CD4-positive, alpha-beta T cell (primary cell): Measurements from ENCODE around the gene RAD9A. TPM values are rescaled to one million over a fixed set of nuclear protein-coding genes. Genes with fewer than 3 reads are reported as not detected.
A peak's percentile ranks its signal among the peaks of the same experiment; 100 is the strongest.

Experiments
- ATAC-seq: fragments of 200-7000 bp; cut with Tn5 transposase; one replicate; pipeline ENCODE4 v1.10.0; 2022; ENCODE audit warnings: mild to moderate bottlenecking; ENCODE audit not compliant: poor library complexity
- CTCF ChIA-PET: fragments of 350-600 bp; sonication (Branson Sonifier 250); formaldehyde crosslinking; loops from one replicate; lab custom pipeline; 2021; ENCODE audit warnings: antibody characterized with exemption, inconsistent platforms; lab: Charles Lee
- POLR2A ChIA-PET: fragments of 350-600 bp; sonication (Branson Sonifier 250); formaldehyde crosslinking; loops from one replicate; lab custom pipeline; 2021; ENCODE audit warnings: antibody characterized with exemption, inconsistent platforms; lab: Charles Lee
- DNase-seq, 14 experiments: peaks; one replicate each; pipeline ENCODE4 v3.0.0-alpha.2; 2013 to 2020; ENCODE audit warnings: mixed read lengths in 2 of 14
- H3K27ac ChIP-seq, 2 donors: one replicate each; pipeline versions ENCODE4 v1.5.1 to v1.7.0; 2013; ENCODE audit warnings: low read length in 2 of 2, low read depth in 1 of 2, mild to moderate bottlenecking in 1 of 2
- H3K27me3 ChIP-seq, 2 experiments: 1 replicate in 1 of 2; 2 replicates in 1 of 2; pipeline versions ENCODE4 v1.6.1 to v1.7.0; 2013; ENCODE audit warnings: low read length in 2 of 2, control low read depth in 1 of 2, mild to moderate bottlenecking in 1 of 2, moderate library complexity in 1 of 2; ENCODE audit not compliant: insufficient read depth in 2 of 2, control insufficient read depth in 1 of 2
- H3K36me3 ChIP-seq: one replicate; pipeline ENCODE4 v1.6.1; 2013; ENCODE audit warnings: low read length, control low read depth; ENCODE audit not compliant: insufficient read depth
- H3K4me1 ChIP-seq: one replicate; pipeline ENCODE4 v1.6.1; 2013; ENCODE audit warnings: low read length, control low read depth; ENCODE audit not compliant: insufficient read depth
- H3K4me3 ChIP-seq: one replicate; pipeline ENCODE4 v1.5.1; 2013; ENCODE audit warnings: mild to moderate bottlenecking, low read length, moderate library complexity
- H3K9me3 ChIP-seq, 2 experiments: 1 replicate in 1 of 2; 2 replicates in 1 of 2; pipeline versions ENCODE4 v1.6.1 to v1.7.0; 2013; ENCODE audit warnings: low read length in 2 of 2, mild to moderate bottlenecking in 2 of 2, control low read depth in 1 of 2, moderate library complexity in 1 of 2; ENCODE audit not compliant: control insufficient read depth in 1 of 2, insufficient read depth in 1 of 2
- H3K27ac Mint-ChIP-seq: one replicate; pipeline ENCODE4 v1.8.0; 2020; ENCODE audit warnings: mixed read lengths
- H3K27me3 Mint-ChIP-seq: one replicate; pipeline ENCODE4 v1.8.0; 2021; ENCODE audit warnings: mixed read lengths
- H3K36me3 Mint-ChIP-seq: one replicate; pipeline ENCODE4 v1.8.0; 2021; ENCODE audit warnings: low read depth, mixed read lengths
- H3K4me1 Mint-ChIP-seq: one replicate; pipeline ENCODE4 v1.8.0; 2021; ENCODE audit warnings: low read depth, mixed read lengths
- H3K4me3 Mint-ChIP-seq: one replicate; pipeline ENCODE4 v1.8.0; 2020; ENCODE audit warnings: mild to moderate bottlenecking, mixed read lengths
- H3K9me3 Mint-ChIP-seq: one replicate; pipeline ENCODE4 v1.8.0; 2020; ENCODE audit warnings: mixed read lengths
- CTCF ChIP-seq: fragments of 200-600 bp; IDR thresholded peaks from one replicate; pipeline ENCODE4 v1.8.0; 2022; ENCODE audit warnings: antibody characterized with exemption, mild to moderate bottlenecking
- intact Hi-C, 2 experiments: fragments of 100-400 bp; cut with DNase I in 1 of 2; cut with micrococcal nuclease in 1 of 2; formaldehyde crosslinking; loops; one replicate each; pipeline versions ENCODE4 v1.15.1 to v1.9.0; 2023 to 2025; cut with DNase I, micrococcal nuclease
- total RNA-seq, 174 experiments: library from RNA in 2 of 174; stranded (reverse) in 2 of 174; gene quantifications; one replicate each; pipeline ENCODE4 v1.2.3 and lab custom pipeline; 2021 to 2026

Gene RAD9A
- total RNA-seq, 2 experiments from 2014 or later, result 19.3 to 20.3 TPM

- Histone ChIP-seq H3K36me3 (peaks cover 47% of the 10 kb centered on the region), H3K4me1 (peaks cover 83% of the 10 kb centered on the region), H3K4me3 (peak overlapping the region; percentile 98), H3K9me3 (peaks cover 0 to 5% of the 10 kb centered on the region in 2 experiments), H3K27me3 (peaks cover 0 to 3% of the 10 kb centered on the region in 2 experiments), H3K27ac (peak overlapping the region; percentile 38 to 78)
- Mint-ChIP-seq H3K9me3 (no peaks in the 10 kb centered on the region), H3K36me3 (peaks cover 54% of the 10 kb centered on the region), H3K4me3 (peak overlapping the region; percentile 93), H3K27ac (peak overlapping the region; percentile 73), H3K4me1 (peaks cover 52% of the 10 kb centered on the region), H3K27me3 (no peaks in the 10 kb centered on the region)
- ATAC-seq (no peak), DNase-seq (peak in 1 of 14 experiments; percentile 40)
- no peak for TF ChIP-seq CTCF
- CTCF ChIA-PET, result interaction anchor here (0.8 to 2.9 kb wide), 7 partner anchors 18 to 183 kb away, joined by 3 to 28 read pairs (median 6); partner anchors contain the start of genes AIP, GSTP1 and TMEM134
- intact Hi-C loops, result loop anchor here (2.0 to 5.0 kb wide), 4 partner anchors 28 to 107 kb away; partner anchors contain the start of genes CDK2AP2 (in 1 of the 2), PITPNM1 (in 1 of the 2), PTPRCAP (in 1 of the 2) and RPS6KB2 (in 1 of the 2)
- POLR2A ChIA-PET, result interaction anchor here (1.0 to 7.1 kb wide), 19 partner anchors 8 to 132 kb away, joined by 3 to 353 read pairs (median 9); partner anchors contain the start of genes AIP, CARNS1, GPR152 and PITPNM1
These were observed 8.6 kb downstream of the RAD9A start for GRCh38 chr11:67400251-67400941.

- no peak for TF ChIP-seq CTCF
- H3K9me3 ChIP-seq, result peaks cover 0 to 5% of the 10 kb centered on the region in 2 experiments
- peaks cover 0 to 3% of the 10 kb centered on the region in 2 experiments for H3K27me3 ChIP-seq
- no peak for DNase-seq
- no peak for ATAC-seq
- Mint-ChIP-seq H3K36me3 (peaks cover 56% of the 10 kb centered on the region), H3K9me3 (no peaks in the 10 kb centered on the region), H3K27me3 (no peaks in the 10 kb centered on the region), H3K4me3 (peak overlapping the region; percentile 93), H3K27ac (peak overlapping the region; percentile 73), H3K4me1 (peaks cover 55% of the 10 kb centered on the region)
- H3K4me3 ChIP-seq, result peak overlapping the region; percentile 98
- peaks cover 86% of the 10 kb centered on the region for H3K4me1 ChIP-seq
- ChIA-PET POLR2A (interaction anchor here (0.7 to 7.1 kb wide), 33 partner anchors 8 to 758 kb away, joined by 3 to 353 read pairs (median 6); partner anchors contain the start of genes AIP, ANKRD13D, CARNS1 and GPR152), CTCF (interaction anchor here (0.6 to 5.3 kb wide), 23 partner anchors 8 to 183 kb away, joined by 3 to 46 read pairs (median 4); partner anchors contain the start of genes AIP, CARNS1, CDK2AP2 and CLCF1)
- peaks cover 48% of the 10 kb centered on the region for H3K36me3 ChIP-seq
- intact Hi-C loops, result loop anchor here (1.0 to 5.0 kb wide), 5 partner anchors 28 to 106 kb away; partner anchors contain the start of genes CDK2AP2 (in 1 of the 2), PITPNM1 (in 1 of the 2), PTPRCAP (in 1 of the 2) and RPS6KB2 (in 1 of the 2)
- peak overlapping the region; percentile 38 to 78 for H3K27ac ChIP-seq
These were observed 9.2 kb downstream of the RAD9A start for GRCh38 chr11:67400942-67401494.
